Iris pigment epithelial cell (primary cell): ENCODE measurements around the gene NDUFS6.
"Not testable (repeated sequence)": the region's sequence is repeated elsewhere in the genome, so short reads cannot be mapped to it uniquely, and the experiment has no call there.

Source experiments
- DNase-seq: peaks from one replicate; pipeline ENCODE4 v3.0.0-alpha.2; 2011; ENCODE audit warnings: low read depth

Gene NDUFS6

GRCh38 chr5:1798589-1798988, 2.6 kb upstream of the NDUFS6 start:
- DNase-seq = not testable (repeated sequence)

DNA sequence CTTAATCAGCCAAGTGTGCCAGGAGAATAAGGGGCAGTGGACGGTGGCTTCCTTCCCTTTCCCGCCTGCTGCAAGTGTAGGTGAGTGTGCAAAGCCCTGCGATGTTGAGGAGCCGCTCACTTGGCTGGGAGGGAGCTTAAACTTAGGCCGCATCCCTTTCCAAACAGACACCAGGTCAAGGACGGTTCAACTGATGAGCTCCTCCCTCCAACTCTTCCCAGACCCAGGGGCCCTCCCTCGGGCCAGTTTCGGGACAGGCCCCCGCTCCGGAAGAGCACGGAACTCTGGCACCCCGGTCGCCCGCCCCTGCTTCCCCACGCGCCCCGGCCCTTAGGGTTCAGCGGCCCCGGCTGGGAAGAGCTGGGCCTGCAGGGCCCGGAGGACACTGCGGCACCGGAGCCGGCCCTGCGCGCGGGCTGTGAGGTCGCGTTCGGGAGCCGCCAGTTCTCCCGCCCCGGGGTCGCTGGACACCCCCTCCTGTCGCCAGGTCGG, 2.1 kb upstream of the NDUFS6 start:
- DNase-seq = peak; percentile 36

- DNase-seq = peak; percentile 93
Observed at GRCh38 chr5:1799602-1800471, 1.4 kb upstream of the NDUFS6 start, which contains the start of gene MRPL36. MRPL36 (minus strand) TSS chr5:1799837; CDS start chr5:1798935, 902 bp downstream.

- peak; percentile 38 for DNase-seq
Observed at GRCh38 chr5:1800472-1801221, 560 bp upstream of the NDUFS6 start.

DNA sequence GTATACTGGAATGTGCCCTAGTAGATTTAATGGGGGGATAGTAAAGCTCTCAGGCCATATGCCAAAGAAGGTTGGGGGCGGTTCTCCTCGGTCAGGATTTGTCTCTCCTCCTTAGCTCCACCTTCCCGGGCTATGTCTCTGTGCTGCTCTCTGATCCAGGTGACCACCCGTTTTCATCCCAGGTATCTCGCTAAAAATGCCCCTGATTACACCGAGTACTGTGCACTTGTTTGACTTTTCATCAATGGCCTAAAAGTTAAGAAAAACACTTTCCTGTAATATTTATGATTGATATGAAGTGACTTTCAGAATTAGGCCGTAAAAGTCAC, 724 bp downstream of the NDUFS6 start:
- no peak for DNase-seq

- no peak for DNase-seq
Observed at GRCh38 chr5:1803192-1803591, 2.0 kb downstream of the NDUFS6 start.

- DNase-seq = no peak
Observed at GRCh38 chr5:1804001-1804690, 2.9 kb downstream of the NDUFS6 start.

DNA sequence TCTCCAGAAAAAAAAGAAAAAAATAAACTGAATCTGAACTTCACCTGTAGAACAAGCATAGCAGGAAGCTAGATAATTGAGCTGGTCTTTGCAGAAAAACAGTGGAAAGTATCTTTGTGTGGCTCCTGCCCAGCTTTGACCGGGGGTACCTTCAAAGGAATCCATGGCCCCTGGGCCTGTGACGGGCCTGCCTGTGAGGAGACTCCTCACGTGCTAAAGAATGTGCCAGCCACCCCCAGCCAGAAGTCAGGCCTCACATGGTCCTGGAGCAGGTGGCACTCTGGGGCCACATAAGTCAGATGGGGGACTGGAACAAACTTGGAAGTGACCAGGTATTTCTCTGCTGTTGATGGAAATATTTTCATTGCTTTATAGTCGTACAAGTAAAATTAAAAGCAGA, 4.1 kb downstream of the NDUFS6 start:
- no peak for DNase-seq

GRCh38 chr5:1805736-1806135, 4.5 kb downstream of the NDUFS6 start:
- DNase-seq = no peak

DNA sequence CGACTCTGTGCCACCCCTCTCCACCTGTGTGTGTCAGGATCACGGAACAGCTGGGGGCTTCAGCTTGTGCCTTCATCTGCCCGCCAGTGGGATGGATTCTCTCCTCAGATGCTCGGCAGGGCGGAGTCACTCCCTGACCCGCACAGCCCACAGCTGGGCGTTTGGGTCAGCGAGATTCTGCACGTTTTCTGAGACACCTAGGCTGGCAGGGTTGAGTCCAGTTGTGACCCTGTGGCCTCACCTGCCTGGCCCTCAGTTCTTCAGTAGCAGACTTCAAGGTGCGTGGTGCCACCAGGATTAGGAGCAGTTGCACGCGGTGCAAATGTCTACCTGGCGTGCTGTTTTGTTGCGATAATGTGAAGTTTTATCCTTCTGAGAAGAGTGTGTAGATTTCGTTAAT, 5.0 kb downstream of the NDUFS6 start:
- no peak for DNase-seq

DNA sequence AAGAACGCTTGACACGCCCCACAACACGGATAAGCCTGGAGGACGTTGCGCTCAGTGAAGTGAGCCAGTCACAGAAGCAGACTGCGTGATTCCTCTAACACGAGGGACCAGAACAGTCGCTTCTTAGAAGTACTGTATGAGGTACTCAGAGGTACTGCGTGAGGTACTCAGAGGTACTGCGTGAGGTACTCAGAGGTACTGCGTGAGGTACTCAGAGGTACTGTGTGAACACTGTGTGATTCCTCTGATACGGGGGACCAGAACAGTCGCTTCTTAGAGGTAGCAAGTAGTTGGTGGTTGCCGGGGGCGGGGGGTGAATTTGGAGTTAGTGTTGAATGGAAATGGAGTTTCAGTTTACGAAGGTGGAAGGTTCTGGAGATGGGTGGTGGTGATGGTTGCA, 5.8 kb downstream of the NDUFS6 start:
- DNase-seq = no peak

DNA sequence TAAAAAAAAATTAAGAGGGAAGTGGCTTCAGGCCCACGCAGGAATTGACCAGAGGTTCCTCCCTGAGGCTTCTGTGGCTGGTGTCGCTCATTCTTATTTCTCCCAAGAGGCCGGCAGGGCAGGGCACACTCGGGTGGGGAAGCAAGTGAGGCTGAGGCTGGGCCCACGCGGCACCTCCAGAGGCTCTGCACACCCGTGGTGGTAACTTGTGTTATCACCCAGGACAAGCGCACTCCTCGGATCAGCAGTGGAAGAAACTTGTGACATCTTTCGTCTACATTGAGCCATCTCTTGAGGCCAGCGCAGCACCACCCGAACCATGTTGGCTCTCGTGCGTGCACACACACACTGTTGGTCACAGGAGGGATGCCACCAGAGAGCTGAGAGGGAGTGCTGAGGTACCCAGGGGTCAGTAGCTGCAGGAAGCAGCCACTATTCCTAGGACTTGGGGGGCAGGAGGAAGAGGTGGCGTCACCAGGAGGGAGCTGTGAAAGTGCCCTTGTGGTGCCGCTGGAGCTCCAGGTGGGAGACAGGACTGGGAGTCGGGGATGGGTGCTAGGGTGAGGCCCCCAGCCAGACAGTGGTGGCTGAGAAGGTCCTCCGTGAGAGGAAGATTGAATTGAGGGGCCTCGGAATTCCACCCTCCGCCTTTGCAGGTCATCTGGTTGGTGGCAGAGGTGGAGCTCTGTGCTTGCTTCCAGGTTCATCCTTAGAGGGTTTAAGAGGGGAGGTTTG, 6.4 kb downstream of the NDUFS6 start:
- no peak for DNase-seq

DNA sequence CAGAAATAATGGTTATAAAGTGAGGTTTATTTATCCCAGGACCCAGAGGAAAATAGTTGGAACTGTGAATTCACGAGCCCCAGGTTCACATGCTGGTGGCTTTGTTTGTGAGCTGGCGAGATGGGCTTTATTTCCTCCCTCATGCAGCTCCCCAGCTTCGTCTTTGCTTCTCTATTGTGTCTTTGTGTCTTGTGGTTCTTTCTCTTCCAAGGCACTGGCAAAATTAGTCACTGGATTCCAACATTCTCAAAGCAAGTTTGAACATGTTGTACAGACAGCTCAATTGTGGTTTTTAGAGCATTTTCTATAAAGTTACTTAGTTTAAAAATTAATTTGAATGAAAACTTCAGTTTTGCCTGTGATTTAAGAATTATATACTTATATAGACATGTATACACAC, 7.2 kb downstream of the NDUFS6 start:
- peak; percentile 84 for DNase-seq

- no peak for DNase-seq
Observed at GRCh38 chr5:1809416-1810035, 8.3 kb downstream of the NDUFS6 start.

GRCh38 chr5:1810581-1811101, 9.4 kb downstream of the NDUFS6 start:
- no peak for DNase-seq

DNA sequence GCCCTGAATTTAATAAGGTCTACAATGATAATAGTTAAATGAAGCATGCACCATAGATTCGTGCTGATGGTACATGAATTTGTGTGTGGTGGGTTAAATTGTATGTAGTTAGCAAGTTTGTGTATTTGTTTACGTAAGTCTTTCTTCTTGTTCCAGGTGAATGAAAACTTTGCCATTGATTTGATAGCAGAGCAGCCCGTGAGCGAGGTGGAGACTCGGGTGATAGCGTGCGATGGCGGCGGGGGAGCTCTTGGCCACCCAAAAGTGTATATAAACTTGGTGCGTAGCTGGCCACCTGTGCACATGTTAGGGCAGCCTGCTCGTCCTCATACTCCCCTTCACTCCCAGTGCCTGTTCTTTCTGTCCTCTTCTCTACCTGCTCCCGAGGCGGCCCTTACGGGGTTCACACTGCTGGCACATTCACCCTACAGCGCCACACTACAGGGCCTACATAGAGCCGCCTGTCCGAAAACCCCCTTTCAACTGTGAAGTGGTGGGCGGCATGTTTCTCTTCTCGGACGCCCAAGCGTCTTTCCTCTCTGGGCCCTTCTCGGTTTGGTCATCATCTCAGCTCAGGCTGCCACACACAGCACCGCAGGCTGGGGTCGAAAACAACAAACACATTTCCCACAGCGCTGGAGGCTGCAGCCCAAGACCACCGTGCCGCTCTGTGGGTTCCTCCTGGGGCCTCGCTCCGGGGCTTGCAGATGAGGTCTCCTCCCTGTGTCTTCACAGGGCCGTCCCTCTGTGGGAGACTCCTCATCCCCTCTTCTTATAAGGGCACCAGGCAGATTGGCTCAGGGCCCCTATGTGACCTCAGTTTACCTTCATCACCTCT, 13.2 kb downstream of the NDUFS6 start:
- DNase-seq = no peak

GRCh38 chr5:1815071-1815786, 14.0 kb downstream of the NDUFS6 start:
- DNase-seq = no peak

- no peak for DNase-seq
Observed at GRCh38 chr5:1815881-1816292, 14.7 kb downstream of the NDUFS6 start.

GRCh38 chr5:1816495-1817089, 15.4 kb downstream of the NDUFS6 start:
- DNase-seq = not testable (repeated sequence)
